Nephron progenitor cell (in vitro differentiated cells): Measurements from ENCODE around the gene PPDPF.

Experiments
- DNase-seq: peaks from one replicate; pipeline ENCODE4 v3.0.0; 2021
- H3K27ac Mint-ChIP-seq: 2 replicates; pipeline ENCODE4 v1.8.0; 2021; ENCODE audit warnings: mild to moderate bottlenecking, moderate library complexity, mixed read lengths
- H3K27me3 Mint-ChIP-seq: 2 replicates; pipeline ENCODE4 v1.8.0; 2021; ENCODE audit warnings: mild to moderate bottlenecking, low read depth, mixed read lengths; ENCODE audit not compliant: poor library complexity
- H3K36me3 Mint-ChIP-seq: 2 replicates; pipeline ENCODE4 v1.8.0; 2021; ENCODE audit warnings: low read depth, mixed read lengths
- H3K4me1 Mint-ChIP-seq: 2 replicates; pipeline ENCODE4 v1.8.0; 2021; ENCODE audit warnings: mixed read lengths
- H3K4me3 Mint-ChIP-seq: 2 replicates; pipeline ENCODE4 v1.8.0; 2021; ENCODE audit warnings: mild to moderate bottlenecking, moderate library complexity, mixed read lengths
- H3K9me3 Mint-ChIP-seq: 2 replicates; pipeline ENCODE4 v1.8.0; 2021; ENCODE audit warnings: mild to moderate bottlenecking, moderate library complexity, mixed read lengths
- TF ChIP-seq, protein P1 (sequence below): fragments of 200-600 bp; sonication (generic); IDR thresholded peaks from 2 replicates; pipeline ENCODE4 v1.5.0; 2021; ENCODE audit warnings: antibody characterized with exemption

Gene PPDPF

DNA sequence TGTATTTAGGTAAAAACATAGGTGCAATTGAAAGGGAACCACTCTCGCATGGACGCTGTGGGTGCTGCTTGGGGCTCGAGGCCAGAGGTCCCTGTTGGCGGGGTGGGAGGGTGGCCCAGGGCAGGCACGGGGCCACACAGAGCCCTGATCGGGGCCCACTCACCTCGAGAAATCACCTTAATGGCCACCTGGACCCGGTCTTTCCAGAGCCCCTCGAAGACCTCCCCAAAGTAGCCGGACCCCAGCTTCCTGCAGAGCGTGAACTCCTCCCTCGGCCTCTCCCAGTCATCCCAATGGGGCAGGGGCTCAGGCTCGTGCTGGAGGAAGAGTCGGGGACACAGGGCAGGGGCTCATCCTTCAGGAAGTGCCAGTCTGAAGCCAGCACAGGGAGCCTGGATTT lies 12.8 kb downstream of the PPDPF start:
- Mint-ChIP-seq H3K27me3 (no peaks in the 10 kb centered on the region), H3K27ac (no peak overlapping the region), H3K36me3 (no peaks in the 10 kb centered on the region), H3K4me3 (no peak overlapping the region), H3K4me1 (peaks cover 22% of the 10 kb centered on the region), H3K9me3 (no peaks in the 10 kb centered on the region)
- TF ChIP-seq, protein P1, sequence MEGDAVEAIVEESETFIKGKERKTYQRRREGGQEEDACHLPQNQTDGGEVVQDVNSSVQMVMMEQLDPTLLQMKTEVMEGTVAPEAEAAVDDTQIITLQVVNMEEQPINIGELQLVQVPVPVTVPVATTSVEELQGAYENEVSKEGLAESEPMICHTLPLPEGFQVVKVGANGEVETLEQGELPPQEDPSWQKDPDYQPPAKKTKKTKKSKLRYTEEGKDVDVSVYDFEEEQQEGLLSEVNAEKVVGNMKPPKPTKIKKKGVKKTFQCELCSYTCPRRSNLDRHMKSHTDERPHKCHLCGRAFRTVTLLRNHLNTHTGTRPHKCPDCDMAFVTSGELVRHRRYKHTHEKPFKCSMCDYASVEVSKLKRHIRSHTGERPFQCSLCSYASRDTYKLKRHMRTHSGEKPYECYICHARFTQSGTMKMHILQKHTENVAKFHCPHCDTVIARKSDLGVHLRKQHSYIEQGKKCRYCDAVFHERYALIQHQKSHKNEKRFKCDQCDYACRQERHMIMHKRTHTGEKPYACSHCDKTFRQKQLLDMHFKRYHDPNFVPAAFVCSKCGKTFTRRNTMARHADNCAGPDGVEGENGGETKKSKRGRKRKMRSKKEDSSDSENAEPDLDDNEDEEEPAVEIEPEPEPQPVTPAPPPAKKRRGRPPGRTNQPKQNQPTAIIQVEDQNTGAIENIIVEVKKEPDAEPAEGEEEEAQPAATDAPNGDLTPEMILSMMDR, result no peak
- DNase-seq, result no peak

DNA sequence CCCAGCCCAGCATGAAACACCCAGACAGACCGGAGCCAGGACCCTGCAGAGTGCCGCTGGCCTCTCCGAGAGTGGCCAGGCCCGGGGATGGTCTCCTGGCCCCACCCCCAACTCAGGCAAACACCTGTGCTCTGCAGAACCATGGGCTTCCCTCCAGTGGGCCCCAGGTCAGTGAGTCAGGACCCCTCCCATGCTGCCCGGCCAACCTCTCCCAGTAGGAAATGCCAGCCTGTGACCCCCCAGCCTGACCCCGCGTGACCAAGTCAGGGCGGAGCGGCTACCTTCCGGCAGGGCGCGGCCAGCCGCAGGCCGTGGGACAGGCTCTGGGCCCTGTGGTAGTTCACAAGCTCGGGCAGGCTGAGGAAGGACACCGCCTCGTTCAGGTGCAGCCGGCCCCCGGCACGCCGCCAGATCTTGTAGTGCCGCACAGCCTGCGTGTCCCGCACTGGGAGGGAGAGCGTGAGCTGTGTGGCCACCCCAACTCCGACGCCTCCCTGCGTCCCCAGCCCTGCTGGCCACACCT lies 13.4 kb downstream of the PPDPF start:
- DNase-seq, result peak; percentile 13
- H3K27me3 Mint-ChIP-seq, result no peaks in the 10 kb centered on the region
- TF ChIP-seq, protein P1, result no peak
- H3K27ac Mint-ChIP-seq, result no peak overlapping the region
- no peaks in the 10 kb centered on the region for H3K36me3 Mint-ChIP-seq
- H3K4me3 Mint-ChIP-seq, result no peak overlapping the region
- peaks cover 16% of the 10 kb centered on the region for H3K4me1 Mint-ChIP-seq
- H3K9me3 Mint-ChIP-seq, result no peaks in the 10 kb centered on the region

DNA sequence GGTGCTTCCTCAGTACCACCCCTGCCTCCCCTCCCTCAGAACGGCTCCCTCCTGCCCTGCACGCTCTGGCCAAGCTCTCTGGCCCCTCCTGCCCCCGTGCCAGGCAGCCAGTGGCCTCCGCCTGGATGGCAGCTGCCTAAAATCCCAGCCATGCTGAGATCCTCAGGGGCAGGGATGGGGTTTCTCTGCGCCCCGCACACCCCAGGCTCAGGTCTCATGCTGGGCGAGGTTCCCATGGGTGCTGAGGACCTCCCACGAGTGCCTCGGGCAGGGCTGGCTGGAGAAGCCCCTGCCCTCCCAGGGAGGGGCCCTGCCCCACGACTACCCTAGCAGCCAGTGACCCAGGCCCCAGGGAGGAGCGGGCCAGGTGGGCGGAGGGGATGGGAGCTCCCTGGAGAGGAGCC lies 13.9 kb downstream of the PPDPF start:
- Mint-ChIP-seq H3K9me3 (no peaks in the 10 kb centered on the region), H3K27me3 (no peaks in the 10 kb centered on the region), H3K36me3 (no peaks in the 10 kb centered on the region), H3K27ac (no peak overlapping the region), H3K4me1 (peaks cover 13% of the 10 kb centered on the region), H3K4me3 (no peak overlapping the region)
- TF ChIP-seq, protein P1, result no peak
- no peak for DNase-seq

DNA sequence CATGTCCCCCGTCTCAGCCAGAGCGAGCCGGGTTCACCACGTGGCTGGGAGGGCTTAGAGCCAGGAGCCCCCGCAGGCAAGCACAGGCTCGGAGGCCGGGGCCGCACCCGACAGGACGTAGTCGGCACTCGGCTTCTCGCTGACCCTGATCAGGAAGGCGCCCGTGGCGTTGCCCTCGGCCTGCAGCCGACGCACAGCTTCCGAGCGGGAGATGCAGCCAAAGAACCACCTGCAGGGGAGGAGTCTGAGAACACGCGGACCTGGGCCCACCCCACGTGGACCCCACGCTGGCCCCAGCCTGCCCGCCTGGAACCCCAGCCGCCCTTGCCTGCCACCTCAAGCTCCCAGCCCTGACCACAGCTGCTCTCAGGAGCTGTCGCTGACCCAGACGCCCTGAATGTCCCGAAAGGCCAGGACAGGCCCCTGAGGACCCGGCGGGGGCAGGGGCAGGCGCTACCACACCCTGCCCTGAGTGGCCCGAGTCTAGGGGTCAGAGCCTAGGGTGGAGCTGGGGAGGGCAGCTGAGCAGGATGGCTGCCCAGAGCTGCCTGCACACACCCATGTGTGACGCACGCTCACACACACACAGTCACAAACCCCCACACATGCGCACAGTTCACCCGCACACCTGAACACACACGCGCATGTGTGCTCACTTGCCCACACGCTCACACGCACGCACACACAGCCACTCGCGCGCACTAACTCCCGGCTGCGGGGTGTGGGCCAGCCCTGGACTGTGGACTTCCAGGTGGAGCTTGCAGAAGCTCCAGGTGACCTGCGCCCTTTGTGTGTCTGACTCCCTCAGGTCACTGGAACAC lies 14.5 kb downstream of the PPDPF start:
- no peak overlapping the region for H3K4me3 Mint-ChIP-seq
- H3K27me3 Mint-ChIP-seq, result no peaks in the 10 kb centered on the region
- TF ChIP-seq, protein P1, result no peak
- no peaks in the 10 kb centered on the region for H3K36me3 Mint-ChIP-seq
- H3K9me3 Mint-ChIP-seq, result no peaks in the 10 kb centered on the region
- H3K27ac Mint-ChIP-seq, result no peak overlapping the region
- peak; percentile 15 for DNase-seq
- peaks cover 13% of the 10 kb centered on the region for H3K4me1 Mint-ChIP-seq

DNA sequence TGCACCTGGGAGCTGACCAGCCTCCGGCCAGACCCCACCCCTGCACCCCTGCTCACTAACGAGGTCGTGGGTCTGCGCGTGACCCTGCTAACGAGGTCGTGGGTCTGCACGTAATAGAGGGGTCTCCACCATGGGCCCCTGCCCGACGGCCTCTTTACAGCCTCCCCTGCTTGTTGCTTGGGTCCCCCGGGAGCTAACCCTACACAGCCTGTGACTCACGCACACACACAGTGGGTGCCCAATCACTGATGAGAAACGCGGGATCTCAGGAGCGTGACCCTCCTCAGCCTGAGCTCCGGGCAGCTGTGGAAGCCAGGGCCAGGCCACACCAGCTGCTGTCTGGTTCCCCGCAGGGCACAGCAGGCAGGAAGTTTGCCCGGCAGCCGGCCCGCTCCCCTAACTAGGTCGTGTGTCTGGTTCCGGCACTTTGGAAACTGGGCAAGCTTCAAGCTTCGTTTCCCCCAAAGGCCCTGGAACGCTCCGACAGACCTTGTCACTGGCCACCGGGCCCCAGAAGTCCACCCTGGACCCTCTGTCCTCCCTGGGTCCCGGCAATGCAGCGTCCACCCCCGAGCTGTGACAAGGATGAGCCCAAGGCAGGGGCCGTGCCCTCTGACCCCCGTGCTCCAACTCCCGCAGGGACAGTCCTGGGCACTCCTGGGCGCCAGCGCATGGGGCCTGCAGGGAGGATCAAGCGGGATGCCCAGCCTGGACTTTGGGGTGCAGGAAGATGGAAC lies 15.8 kb downstream of the PPDPF start:
- Mint-ChIP-seq H3K27ac (no peak overlapping the region), H3K4me1 (peaks cover 13% of the 10 kb centered on the region), H3K4me3 (no peak overlapping the region), H3K27me3 (no peaks in the 10 kb centered on the region), H3K9me3 (no peaks in the 10 kb centered on the region), H3K36me3 (no peaks in the 10 kb centered on the region)
- TF ChIP-seq, protein P1, result no peak
- DNase-seq, result peak; percentile 32
